ENCODE measurements around the gene B3GNT5. TPM values are rescaled to one million over a fixed set of nuclear protein-coding genes. Genes with fewer than 3 reads are reported as not detected.

Gene B3GNT5
- total RNA-seq, 1 experiment from 2014 or later, result 42.9 TPM

- Mint-ChIP-seq H3K36me3 (ENCODE audit: insufficient read depth, unreplicated experiment) (peaks cover 16% of the 10 kb centered on the region), H3K9me3 (ENCODE audit: low read depth, unreplicated experiment) (no peaks in the 10 kb centered on the region), H3K27me3 (ENCODE audit: unreplicated experiment) (no peaks in the 10 kb centered on the region), H3K4me3 (ENCODE audit: low read depth, unreplicated experiment) (no peak overlapping the region), H3K27ac (ENCODE audit: unreplicated experiment) (no peak overlapping the region), H3K4me1 (ENCODE audit: low read depth, unreplicated experiment) (peaks cover 19% of the 10 kb centered on the region)
- no peak for TF ChIP-seq CTCF (IDR thresholded peaks at IDR 0.05; ENCODE audit: unreplicated experiment)
- BruUV-seq (replicated peaks), result no TSS peak
- CTCF ChIA-PET, result interaction anchor here (0.6 to 2.0 kb wide), 6 partner anchors 9 to 117 kb away, joined by 4 to 11 read pairs (median 6); no protein-coding TSS in a partner anchor
- intact Hi-C loops (cut with micrococcal nuclease; ENCODE audit: unreplicated experiment), result no loop called here
- DNase-seq, result peak; percentile 68
Measured at GRCh38 chr3:183265834-183266417, 12.9 kb downstream of the B3GNT5 start.

GRCh38 chr3:183266454-183266853 is 13.4 kb downstream of the B3GNT5 start:
- Mint-ChIP-seq H3K4me1 (ENCODE audit: low read depth, unreplicated experiment) (peaks cover 22% of the 10 kb centered on the region), H3K27me3 (ENCODE audit: unreplicated experiment) (no peaks in the 10 kb centered on the region), H3K9me3 (ENCODE audit: low read depth, unreplicated experiment) (no peaks in the 10 kb centered on the region), H3K36me3 (ENCODE audit: insufficient read depth, unreplicated experiment) (peaks cover 16% of the 10 kb centered on the region), H3K27ac (ENCODE audit: unreplicated experiment) (no peak overlapping the region), H3K4me3 (ENCODE audit: low read depth, unreplicated experiment) (no peak overlapping the region)
- intact Hi-C loops (cut with micrococcal nuclease; ENCODE audit: unreplicated experiment), result no loop called here
- DNase-seq, result no peak
- CTCF ChIA-PET, result interaction anchor here (0.6 to 2.0 kb wide), 6 partner anchors 9 to 116 kb away, joined by 4 to 11 read pairs (median 6); no protein-coding TSS in a partner anchor
- no TSS peak for BruUV-seq (replicated peaks)
- no peak for TF ChIP-seq CTCF (IDR thresholded peaks at IDR 0.05; ENCODE audit: unreplicated experiment)

DNA sequence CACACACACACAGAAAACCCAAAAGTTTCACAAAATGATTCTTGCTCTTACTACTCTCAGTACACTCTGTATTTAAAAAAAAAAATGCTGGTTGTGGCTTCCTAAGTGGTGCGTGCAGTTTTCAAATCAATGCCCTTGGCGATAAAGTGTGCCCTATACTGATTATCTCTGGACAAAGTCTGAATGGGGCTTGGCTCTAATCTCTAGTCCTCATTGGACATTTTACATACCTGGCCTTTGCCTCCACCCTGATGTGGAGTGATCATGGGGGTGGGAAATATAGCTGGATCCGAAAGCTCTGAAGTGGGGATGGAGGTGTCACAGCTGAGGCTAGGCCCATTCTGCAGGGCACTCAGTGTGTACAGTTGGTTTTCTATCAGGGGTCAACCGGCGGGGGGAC is 14.1 kb downstream of the B3GNT5 start:
- no peaks in the 10 kb centered on the region for H3K9me3 Mint-ChIP-seq (ENCODE audit: low read depth, unreplicated experiment)
- intact Hi-C loops (cut with micrococcal nuclease; ENCODE audit: unreplicated experiment), result no loop called here
- peaks cover 22% of the 10 kb centered on the region for H3K4me1 Mint-ChIP-seq (ENCODE audit: low read depth, unreplicated experiment)
- no peak overlapping the region for H3K4me3 Mint-ChIP-seq (ENCODE audit: low read depth, unreplicated experiment)
- DNase-seq, result no peak
- TF ChIP-seq CTCF (IDR thresholded peaks at IDR 0.05; ENCODE audit: unreplicated experiment), result no peak
- CTCF ChIA-PET, result no interaction called here
- H3K36me3 Mint-ChIP-seq (ENCODE audit: insufficient read depth, unreplicated experiment), result peaks cover 16% of the 10 kb centered on the region
- no peak overlapping the region for H3K27ac Mint-ChIP-seq (ENCODE audit: unreplicated experiment)
- no peaks in the 10 kb centered on the region for H3K27me3 Mint-ChIP-seq (ENCODE audit: unreplicated experiment)
- BruUV-seq (replicated peaks), result no TSS peak

- H3K4me3 Mint-ChIP-seq (ENCODE audit: low read depth, unreplicated experiment), result peak overlapping the region; percentile 3
- H3K27ac Mint-ChIP-seq (ENCODE audit: unreplicated experiment), result peak overlapping the region; percentile 1
- no peaks in the 10 kb centered on the region for H3K9me3 Mint-ChIP-seq (ENCODE audit: low read depth, unreplicated experiment)
- DNase-seq, result no peak
- no peaks in the 10 kb centered on the region for H3K27me3 Mint-ChIP-seq (ENCODE audit: unreplicated experiment)
- intact Hi-C loops (cut with micrococcal nuclease; ENCODE audit: unreplicated experiment), result no loop called here
- CTCF ChIA-PET, result interaction anchor here (0.5 to 0.6 kb wide), 3 partner anchors 18 to 1776 kb away, joined by 3 to 5 read pairs (median 3); no protein-coding TSS in a partner anchor
- peaks cover 22% of the 10 kb centered on the region for H3K4me1 Mint-ChIP-seq (ENCODE audit: low read depth, unreplicated experiment)
- TF ChIP-seq CTCF (IDR thresholded peaks at IDR 0.05; ENCODE audit: unreplicated experiment), result no peak
- BruUV-seq (replicated peaks), result no TSS peak
- H3K36me3 Mint-ChIP-seq (ENCODE audit: insufficient read depth, unreplicated experiment), result peaks cover 11% of the 10 kb centered on the region
Measured at GRCh38 chr3:183268366-183268765, 15.3 kb downstream of the B3GNT5 start.
